Retina (tissue), 1 donor: ENCODE data around the gene ACOT9.
A peak's percentile ranks its signal among the peaks of the same experiment; 100 is the strongest.
"Not testable (repeated sequence)": the region's sequence is repeated elsewhere in the genome, so short reads cannot be mapped to it uniquely, and the experiment has no call there.

Experiments
- DNase-seq: peaks from one replicate; pipeline ENCODE4 v3.0.0-alpha.2; 2016

Gene ACOT9

GRCh38 chrX:23742697-23743622, at the start of gene ACOT9:
Gene ACOT9, minus strand, starts transcription at chrX:23743276. Its CDS starts 132 bp downstream, at chrX:23743144.
- peak; percentile 86 for DNase-seq

- DNase-seq = no peak
Observed at GRCh38 chrX:23790155-23790497, 47.0 kb upstream of the ACOT9 start.

- peak; percentile 38 for DNase-seq
Observed at GRCh38 chrX:23789386-23790154, 46.5 kb upstream of the ACOT9 start.

GRCh38 chrX:23788946-23789345, 45.9 kb upstream of the ACOT9 start:
- no peak for DNase-seq

GRCh38 chrX:23788521-23788920, 45.4 kb upstream of the ACOT9 start:
- no peak for DNase-seq

GRCh38 chrX:23787745-23788118, 44.7 kb upstream of the ACOT9 start:
- no peak for DNase-seq

GRCh38 chrX:23786268-23786815, 43.3 kb upstream of the ACOT9 start:
- DNase-seq = no peak

- DNase-seq = no peak
Observed at GRCh38 chrX:23785580-23785979, 42.5 kb upstream of the ACOT9 start.

- no peak for DNase-seq
Observed at GRCh38 chrX:23784470-23785331, 41.6 kb upstream of the ACOT9 start.

- DNase-seq = peak; percentile 14
Observed at GRCh38 chrX:23783589-23784469, 40.8 kb upstream of the ACOT9 start.

GRCh38 chrX:23782863-23783588, 40.0 kb upstream of the ACOT9 start, which contains the start of gene SAT1:
Gene SAT1, plus strand, starts transcription at chrX:23783173. Its CDS starts 179 bp downstream, at chrX:23783352.
- peak; percentile 91 for DNase-seq

GRCh38 chrX:23782455-23782854, 39.4 kb upstream of the ACOT9 start:
- DNase-seq = no peak

GRCh38 chrX:23779025-23779424, 35.9 kb upstream of the ACOT9 start:
- no peak for DNase-seq

GRCh38 chrX:23776363-23776762, 33.3 kb upstream of the ACOT9 start:
- no peak for DNase-seq

GRCh38 chrX:23773601-23774175, 30.6 kb upstream of the ACOT9 start:
- DNase-seq = no peak

GRCh38 chrX:23771086-23771485, 28.0 kb upstream of the ACOT9 start:
- DNase-seq = not testable (repeated sequence)

GRCh38 chrX:23770142-23770541, 27.1 kb upstream of the ACOT9 start:
- no peak for DNase-seq

GRCh38 chrX:23766650-23767551, 23.8 kb upstream of the ACOT9 start:
- DNase-seq = no peak

GRCh38 chrX:23765868-23766267, 22.8 kb upstream of the ACOT9 start:
- no peak for DNase-seq
